GM18907 (cell line): ENCODE measurements around the gene TMEM38A.
A peak's percentile ranks its signal among the peaks of the same experiment; 100 is the strongest.
"Not testable (repeated sequence)": the region's sequence is repeated elsewhere in the genome, so short reads cannot be mapped to it uniquely, and the experiment has no call there.

ENCODE experiments used
- ATAC-seq: cut with Tn5 transposase; IDR thresholded peaks from one replicate; pipeline ENCODE4 v1.9.1; 2021; ENCODE audit warnings: mild to moderate bottlenecking, moderate library complexity; ENCODE audit not compliant: unreplicated experiment

TMEM38A gene

DNA sequence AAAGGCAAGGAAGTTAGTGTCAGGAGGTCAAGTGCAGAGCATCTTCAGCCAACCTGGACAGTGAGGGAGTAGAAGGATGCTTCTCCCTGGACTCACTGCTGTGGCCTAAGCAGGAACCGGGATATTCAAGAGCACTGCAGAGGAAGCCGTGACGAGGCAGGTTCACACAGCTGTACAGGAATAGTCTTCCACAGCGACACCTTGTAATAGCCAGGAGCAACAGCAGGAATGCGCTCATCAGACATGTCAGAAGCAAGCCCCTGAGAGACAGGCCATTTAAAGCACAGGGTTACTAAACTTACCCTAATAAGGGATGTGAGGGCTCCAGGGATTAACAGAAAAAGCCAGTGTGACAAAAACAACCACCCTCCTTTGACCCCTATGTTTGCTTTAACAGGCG lies 29.5 kb upstream of the TMEM38A start:
- ATAC-seq: no peak

DNA sequence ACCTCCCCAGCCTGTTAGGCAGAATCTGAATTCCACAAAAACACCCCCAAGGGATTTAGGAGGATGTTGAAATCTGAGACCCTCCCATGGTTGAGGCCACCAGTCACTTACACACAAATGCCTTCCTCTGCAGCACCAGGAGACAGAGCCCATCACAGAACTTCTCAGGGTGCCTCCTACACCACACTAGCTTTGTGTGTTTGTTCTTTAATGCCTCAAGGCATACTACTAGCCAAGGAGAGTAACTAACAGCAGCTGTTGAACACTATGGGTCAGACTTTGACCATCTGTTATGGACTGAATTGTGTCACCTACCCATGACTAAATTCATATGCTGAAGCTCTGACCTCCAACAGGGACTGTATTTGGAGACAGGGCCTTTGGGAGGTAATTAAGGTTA lies 23.4 kb upstream of the TMEM38A start:
- ATAC-seq: no peak

DNA sequence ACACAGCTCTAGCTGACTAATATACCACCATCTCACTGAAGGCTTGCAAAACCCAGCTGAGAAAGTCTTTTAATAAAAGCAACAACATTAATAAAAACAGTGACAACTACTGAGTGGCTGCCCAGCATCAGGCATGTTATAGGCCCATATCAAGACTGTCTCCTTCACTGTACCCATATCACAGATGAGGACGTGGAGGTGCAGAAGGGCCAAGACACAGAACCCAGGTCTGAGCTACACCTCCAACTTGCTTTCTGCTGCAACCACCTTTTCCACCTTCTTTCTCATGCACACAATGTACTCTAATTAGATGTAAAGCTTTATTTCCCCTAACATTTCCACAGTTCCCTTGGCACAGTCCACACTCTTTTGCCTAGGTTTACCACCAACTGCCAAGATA lies 22.3 kb upstream of the TMEM38A start:
- ATAC-seq: no peak

DNA sequence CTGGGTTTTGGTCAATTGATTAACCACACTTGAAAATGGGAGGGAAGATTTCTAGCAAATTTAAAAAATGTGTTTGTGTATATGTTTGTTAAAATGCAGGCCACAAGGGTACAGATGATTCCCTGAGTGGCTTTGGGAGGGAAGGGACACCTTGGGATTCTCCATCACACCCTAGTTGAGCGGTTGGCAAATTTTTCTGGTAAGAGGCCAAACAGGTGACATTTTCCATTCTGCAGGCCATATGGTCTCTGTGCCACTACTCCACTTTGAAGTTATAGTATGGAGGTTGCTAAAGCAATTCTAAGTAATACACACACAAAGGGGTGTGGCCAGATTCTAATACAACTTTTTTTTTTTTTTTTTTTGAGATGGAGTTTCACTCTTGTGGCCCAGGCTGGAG lies 20.0 kb upstream of the TMEM38A start:
- no peak for ATAC-seq

DNA sequence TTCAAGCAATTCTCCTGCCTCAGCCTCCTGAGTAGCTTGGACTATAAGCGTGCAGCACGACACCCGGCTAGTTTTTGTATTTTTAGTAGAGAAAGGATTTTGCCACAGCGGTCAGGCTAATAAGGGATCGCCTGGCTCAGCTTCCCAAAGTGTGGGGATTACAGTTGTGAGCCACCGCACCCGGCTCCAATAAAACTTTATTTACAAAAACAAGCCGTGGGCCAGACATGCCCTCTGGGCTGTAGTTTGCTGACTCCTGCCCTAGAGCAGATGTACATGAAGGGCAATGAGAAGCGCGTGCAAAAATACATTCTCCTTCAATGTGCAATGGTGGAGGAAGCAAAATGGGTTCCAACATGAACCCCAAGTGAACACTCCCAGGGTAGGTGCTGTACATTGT lies 19.2 kb upstream of the TMEM38A start:
- no peak for ATAC-seq

DNA sequence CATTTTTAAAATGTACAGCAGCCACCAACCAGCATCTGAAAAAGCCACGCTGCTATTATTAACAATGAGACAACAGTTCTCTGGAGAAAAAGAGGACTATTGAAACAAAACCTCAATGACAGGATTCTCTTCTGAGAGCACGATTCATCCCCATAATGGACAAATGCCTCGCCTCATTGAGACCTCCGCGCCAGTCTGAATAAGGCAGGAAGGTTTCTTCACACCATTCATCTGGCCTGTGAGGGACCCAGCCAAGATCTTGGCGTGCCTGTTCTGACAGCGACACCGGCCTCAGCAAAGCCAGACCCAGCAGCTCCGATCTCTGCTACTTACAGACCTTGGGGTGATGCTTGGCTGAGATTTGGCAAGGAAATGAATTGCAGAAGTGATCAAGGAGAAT lies 15.8 kb upstream of the TMEM38A start:
- ATAC-seq: no peak

DNA sequence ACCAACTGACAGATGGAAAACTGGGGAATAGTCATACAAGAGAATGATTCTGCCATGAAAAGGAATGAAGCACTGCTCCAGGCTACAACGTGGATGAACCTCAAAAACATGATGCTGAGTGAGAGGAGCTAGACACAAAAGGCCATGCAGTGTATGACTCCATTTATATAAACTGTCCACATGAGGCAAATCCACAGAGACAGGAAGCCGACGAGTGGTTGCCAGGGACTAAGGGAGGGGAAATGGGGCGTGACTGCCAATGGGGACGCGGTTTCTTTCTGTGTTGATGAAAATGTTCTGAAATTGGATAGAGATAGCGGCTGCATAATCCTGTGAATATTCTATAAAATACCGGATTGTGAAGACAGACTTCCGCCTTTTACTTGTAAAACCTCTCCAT lies 11.2 kb upstream of the TMEM38A start:
- ATAC-seq: no peak

DNA sequence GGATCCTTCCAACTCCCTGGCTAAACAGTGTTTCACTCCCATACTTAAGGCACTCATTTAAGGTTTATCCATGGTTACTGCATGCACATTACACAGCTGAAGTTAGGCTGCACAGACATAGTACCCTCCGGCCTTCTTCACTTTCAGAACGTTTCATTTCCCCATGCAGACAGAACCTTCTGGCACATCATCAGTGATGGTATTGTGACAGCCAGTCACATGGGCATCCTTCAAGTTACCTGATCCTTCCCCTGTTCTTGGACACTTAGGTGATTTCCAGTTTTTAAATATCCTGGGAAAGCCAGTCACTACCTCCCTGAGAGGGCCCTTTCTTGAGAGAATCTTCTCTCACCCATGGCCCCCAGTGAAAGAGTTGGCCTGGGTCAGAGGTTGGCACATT lies 10.1 kb upstream of the TMEM38A start:
- ATAC-seq: no peak

DNA sequence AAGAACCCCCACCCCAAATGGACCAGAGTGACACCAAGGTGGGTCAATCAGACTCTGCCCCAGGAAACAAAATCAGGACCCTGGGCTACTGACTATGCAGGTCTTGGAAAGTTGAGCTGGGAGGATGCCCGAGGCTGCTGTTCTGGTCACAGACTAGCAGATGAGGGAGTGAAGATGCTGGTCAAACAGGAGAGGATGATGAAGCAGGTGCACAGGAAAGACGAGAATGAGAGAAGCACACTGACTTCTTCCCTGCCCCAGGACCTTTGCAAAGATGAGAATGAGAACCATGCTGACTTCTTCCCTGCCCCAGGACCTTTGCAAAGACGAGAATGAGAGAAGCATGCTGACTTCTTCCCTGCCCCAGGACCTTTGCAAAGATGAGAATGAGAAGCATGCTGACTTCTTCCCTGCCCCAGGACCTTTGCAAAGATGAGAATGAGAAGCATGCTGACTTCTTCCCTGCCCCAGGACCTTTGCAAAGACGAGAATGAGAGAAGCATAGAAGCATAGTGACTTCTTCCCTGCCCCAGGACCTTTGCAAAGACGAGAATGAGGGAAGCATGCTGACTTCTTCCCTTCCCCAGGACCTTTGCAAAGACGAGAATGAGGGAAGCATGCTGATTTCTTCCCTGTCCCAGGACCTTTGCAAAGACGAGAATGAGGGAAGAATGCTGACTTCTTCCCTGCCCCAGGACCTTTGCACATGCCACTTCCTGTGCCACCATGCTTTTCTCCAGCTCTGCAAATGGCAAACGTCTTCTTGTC lies 9.3 kb upstream of the TMEM38A start:
- ATAC-seq: not testable (repeated sequence)

DNA sequence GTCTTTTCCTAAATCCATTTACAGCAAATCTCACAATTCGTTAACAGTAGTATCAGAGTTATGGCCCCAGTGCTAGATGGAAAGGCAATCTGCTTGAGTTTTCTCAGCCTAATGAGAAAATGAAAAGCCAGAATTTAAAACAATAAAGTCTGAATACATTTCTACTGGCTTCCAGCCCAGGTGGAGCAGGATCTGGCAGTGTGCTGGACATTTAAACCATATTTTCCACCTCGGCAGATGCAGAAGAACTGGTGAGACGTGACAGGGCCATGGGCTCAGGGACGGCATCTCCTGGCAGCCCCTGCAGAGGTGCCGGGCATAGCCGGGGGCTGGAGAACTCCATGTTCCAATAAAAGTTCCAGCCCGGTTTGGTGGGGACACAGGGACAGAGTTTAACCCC lies 8.1 kb upstream of the TMEM38A start:
- ATAC-seq: no peak

DNA sequence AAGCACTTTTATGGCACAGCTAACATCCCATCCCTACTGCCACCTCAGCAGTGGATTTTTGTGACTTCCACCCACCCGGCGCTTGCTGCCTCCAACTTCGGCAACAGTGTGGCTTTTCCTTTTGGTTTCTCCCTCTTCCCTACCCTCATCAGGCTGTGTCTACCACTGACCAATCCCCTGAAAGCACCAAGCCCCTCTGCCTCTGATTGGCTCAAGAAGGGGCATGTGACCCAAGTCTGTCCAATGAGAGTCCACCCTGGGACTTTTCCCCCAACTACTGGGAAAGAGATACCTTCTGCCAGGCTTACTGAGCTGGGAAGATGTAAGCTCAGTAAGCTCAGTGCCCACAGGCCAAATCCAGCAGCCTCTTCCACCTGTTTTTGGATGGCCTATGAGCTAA lies 6.8 kb upstream of the TMEM38A start:
- ATAC-seq: no peak

DNA sequence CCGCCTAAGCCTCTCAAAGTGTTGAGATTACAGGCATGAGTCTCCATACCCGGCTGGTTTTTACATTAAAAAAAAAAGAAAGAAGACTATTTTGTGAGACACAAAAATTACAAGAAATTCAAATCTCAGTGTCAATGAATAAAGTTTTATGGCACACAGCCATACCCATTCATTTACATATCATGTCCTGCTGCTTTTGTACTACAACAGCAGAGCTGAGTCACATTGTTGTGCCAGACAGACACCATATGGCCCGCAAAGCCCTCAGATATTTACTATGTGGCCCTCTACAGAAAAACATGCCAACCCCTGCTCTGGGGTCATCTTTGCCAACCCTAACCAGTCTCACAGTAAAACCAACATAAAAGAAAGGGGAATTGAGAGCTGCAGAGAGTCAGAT lies 6.3 kb upstream of the TMEM38A start:
- no peak for ATAC-seq

DNA sequence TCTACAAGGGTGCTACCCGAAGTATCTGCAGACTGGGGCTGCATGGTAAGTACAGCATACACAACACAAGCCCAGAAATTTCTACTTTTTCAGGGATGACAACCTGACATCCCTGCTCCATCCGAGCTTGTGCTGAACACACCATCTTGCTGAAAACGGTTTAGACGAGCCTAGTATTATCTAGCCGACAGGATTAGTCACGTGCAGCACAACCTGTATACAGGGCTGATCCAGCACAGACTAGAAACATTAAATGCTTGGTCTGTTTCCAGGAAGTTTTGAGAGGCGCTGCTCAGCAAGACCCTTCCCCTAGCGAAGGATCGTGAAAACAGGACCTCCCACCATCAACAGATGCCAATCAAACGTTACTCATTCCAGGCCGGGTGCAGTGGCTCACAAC lies 5.2 kb upstream of the TMEM38A start:
- no peak for ATAC-seq

DNA sequence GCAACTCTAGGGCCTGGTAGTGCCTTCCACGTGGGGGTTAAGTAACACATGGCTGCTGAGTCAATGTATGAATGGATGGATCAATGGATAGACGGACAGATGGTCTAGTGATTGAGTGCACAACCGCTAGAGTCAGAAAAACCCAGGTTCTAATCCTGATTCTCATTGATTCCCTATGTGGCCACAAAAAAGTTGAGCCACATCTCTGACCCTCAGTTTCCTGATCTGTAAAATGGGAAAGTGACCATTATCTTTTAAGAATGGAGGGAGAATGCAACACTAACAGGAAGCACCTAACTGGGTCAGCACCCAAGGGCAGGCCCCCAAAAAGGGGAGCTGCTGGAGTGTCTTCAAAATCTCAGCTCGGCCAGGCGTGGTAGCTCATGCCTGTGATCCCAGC lies 3.6 kb upstream of the TMEM38A start:
- ATAC-seq: no peak

DNA sequence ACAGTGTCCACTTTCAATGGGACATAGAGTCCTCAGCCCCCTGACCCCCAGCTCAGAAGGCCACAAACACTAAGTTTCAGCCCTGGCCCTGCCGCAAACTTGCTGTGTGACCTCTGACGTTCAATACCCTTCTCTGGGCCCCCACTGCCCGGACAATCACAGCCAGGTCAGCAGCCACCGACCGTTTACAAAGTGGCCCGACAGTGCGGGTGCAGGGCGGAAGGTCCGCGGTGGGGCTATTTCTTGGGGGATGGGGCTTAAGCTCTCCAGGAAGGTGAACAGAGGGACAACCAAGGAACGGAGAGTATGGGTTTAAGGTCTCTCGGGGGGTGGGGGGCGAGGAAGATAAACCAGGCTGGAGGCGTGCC lies 1.5 kb upstream of the TMEM38A start:
- no peak for ATAC-seq

DNA sequence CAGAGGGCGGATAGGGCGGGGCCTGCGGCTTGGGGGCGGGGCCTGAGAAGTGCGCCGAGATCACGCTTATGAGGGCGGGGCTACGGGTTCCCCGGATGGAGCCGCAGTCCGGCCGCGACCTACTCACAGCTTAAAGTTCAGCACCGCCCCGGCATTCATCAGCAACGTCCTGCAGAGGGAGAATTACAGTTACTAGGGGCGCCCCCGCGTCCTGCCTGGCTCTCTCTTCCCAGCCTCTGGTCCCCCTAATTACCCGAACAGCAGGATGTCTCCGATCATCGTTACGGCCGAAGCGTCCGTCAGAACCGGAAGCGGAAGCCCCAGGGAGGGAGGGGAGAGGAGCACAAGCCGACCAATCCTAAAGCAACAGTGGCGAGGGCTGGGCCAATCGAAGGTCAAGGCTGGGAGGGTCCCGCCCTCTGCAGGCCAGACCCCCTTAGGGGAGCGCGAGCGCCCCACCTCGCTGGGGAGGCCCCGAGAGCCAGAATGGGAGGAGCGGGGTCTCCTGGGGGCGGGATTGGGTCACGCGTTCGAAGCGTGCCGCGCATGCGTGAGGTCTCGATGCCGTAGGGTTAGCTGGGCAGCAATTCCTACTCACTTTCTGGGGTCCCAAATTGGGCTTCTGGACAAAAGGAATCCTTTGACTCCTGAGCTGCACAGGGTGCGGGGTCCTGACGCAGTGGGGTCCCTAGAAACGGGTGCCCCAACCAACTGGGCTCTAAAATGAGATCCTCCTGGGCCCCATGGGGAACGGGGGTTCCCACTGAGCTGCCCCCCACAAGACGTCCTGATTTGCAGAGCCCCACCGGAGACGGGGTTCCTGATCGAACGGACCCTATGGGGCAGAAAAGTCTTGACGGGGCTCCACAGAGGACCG lies 869 bp upstream of the TMEM38A start, which contains the start of gene SMIM7:
Gene SMIM7, minus strand, starts transcription at position 313 of the 877 bp plus-strand sequence. Its CDS starts 34 bp downstream, at position 279.
- ATAC-seq: peak; percentile 88

DNA sequence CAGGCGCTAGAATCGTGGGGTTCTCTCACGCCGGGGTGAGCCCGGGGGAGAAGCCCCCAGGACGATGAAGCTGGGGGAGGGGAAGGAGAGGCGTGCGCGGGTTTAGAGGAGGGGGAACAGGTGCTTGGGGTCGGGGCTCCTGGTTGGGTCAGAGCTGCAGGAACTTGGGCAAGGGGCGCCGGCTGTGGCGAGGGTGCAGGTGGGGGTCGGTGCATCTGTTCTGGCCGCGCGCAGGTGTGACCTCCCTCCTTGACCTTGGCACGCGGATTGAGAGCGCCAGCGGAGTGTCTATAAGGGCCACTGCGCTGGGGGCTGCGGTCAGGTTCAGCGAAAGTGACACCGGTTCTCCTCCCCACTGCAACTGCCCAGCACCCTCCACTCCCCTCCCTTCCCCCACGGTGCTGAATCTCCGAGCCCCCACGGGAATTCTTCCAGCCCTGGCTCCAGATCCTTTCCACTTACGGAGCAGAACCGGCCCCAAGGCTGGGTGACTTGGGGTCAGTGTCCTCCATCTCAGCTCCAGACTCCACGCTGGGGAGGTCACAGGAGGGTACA lies 618 bp downstream of the TMEM38A start:
- ATAC-seq: no peak

DNA sequence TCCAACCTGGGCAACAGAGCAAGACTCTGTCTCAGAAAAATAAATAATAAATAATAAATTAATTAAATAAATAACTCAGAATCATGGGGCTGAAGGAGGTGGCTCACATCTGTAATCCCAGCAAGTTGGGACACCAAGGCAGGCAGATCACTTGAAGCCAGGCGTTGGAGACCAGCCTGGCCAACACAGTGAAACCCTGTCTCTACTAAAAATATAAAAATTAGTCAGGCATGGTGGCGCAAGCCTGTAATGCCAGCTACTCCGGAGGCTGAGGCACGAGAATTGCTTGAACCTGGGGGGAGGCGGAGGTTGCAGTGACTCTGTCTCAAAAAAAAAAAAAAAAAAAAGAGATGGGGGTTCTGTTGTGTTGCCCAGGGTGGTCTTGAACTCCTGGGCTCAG lies 7.2 kb downstream of the TMEM38A start:
- ATAC-seq: no peak

DNA sequence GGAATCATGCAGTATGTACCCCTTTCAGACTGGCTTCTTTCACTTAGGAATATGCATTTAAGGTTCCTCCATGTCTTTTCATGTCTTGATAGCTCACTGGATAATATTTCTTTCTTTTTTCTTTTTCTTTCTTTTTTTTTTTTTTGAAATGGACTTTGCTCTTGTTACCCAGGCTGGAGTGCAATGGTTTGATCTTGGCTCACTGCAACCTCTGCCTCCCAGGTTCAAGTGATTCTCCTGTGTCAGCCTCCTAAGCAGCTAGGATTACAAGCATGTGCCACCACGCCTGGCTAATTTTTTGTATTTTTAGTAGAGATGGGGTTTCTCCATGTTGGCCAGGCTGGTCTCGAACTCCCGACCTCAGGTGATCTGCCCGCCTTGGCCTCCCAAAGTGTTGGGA lies 7.8 kb downstream of the TMEM38A start:
- ATAC-seq: not testable (repeated sequence)

DNA sequence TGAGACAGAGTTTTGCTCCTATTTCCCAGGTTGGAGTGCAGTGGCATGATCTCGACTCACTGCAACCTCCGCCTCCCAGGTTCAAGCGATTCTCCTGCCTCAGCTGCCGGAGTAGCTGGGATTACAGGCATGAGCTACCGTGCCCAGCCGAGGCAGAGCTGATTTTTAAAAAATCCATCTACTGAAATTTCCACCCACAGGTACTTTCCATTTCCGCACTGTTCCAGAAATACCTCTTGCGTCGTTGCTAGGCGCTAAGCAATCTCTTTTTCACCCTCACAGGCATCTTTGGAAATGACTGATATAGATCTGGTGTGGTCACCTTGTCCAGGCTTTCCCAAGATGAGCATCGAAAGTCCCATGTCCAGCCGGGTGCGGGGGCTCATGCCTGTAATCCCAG lies 9.4 kb downstream of the TMEM38A start:
- no peak for ATAC-seq

DNA sequence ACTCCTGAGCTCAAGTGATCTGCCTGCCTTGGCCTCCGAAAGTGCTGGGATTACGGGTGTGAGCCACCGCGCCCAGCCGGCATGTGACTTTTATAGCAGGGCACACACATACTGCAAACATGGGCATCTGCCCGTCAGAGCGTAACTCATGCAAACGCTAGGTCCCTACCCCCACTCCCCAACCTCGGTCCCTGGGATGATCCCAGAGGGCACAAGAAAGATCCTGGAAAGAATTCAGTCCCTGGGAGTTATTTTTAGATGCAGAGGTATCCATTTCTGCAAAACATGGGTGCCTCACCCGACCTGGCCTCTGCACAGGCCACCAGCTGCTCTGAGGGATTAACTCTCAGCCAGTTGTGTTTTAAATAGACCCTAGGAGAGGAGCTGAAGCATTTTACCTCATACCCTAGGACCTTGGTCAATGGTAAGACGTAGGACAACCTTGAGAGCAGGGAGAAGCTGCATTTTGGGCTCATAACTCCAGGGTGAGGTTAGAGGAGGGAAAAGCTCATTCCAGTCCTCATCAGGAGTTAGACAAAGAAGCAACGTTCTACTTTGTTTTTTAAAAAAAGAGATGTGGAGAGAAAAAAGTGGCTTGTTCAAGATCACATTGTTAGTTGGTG lies 10.8 kb downstream of the TMEM38A start:
- no peak for ATAC-seq
